Measurements from ENCODE around the gene PPTC7. TPM values are rescaled to one million over a fixed set of nuclear protein-coding genes. Genes with fewer than 3 reads are reported as not detected.

PPTC7 gene
- total and polyA plus RNA-seq, 10 of the 15 experiments (the other 5 are each of a cell fraction or from before 2014, with no cell fraction given), result 4.0 to 69.6 (median 12.3) TPM

DNA sequence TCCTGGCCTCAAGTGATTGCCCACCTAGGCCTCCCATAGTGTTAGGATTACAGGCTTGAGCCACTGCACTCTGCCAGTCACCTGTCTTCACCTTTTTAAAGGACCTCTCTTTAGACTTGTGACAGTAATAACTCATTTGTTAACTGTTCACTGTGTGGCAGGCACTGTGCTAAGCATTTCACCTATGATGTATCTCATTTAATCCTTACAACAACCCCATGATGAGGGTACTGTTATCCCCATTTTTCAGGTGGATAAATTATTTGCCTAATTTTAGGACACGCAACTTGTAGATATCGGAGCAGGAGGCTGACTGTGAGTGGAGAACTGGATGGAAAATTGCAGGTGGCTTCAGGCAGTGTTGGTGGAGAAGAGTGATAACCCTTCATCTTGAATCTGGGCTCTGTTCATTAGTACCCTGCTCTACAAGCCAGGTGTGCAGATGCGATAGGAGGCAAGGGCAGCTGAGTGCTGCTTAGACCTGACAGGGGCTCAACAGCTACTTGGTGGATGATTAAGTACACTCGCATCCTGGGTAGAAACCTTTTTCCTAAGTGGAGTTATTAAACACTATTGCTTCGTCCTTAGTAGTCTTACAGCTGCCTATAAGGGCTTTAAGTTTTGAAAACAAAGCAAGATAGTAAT lies 33.5 kb upstream of the PPTC7 start:
- RAD21 ChIA-PET (ENCODE audit: unreplicated experiment), result interaction anchor here (1.0 to 4.6 kb wide), 6 partner anchors 17 to 51 kb away, joined by 3 to 23 read pairs (median 5); no protein-coding TSS in a partner anchor
- no peak for ATAC-seq
- 85% methylated on average over 5 of the region's 5 CpGs for WGBS (ENCODE audit: insufficient coverage, insufficient replicate concordance, low lambda C conversion rate, missing lambda C conversion rate)
- FAIRE-seq, result no peak
- H3K9me3 ChIP-seq (replicated peaks; ENCODE audit: control insufficient read depth, insufficient read depth, low read length), result no peaks in the 10 kb centered on the region
- no peak overlapping the region for H2AFZ ChIP-seq (ENCODE audit: control insufficient read depth, low read depth, low read length)
- BruUV-seq (replicated peaks), result no TSS peak
- intact Hi-C loops (cut with micrococcal nuclease; ENCODE audit: unreplicated experiment), result no loop called here
- no peaks in the 10 kb centered on the region for H3K36me3 ChIP-seq (ENCODE audit: control insufficient read depth in 2 of 2, insufficient read depth in 2 of 2, low read length in 1 of 2)
- no peak overlapping the region for H3K4me2 ChIP-seq (ENCODE audit: control insufficient read depth, insufficient read depth)
- no peak for DNase-seq (ENCODE audit: low read depth, low spot score)
- no peaks in the 10 kb centered on the region for H3K27me3 ChIP-seq (replicated peaks in 1 of 2; ENCODE audit: control insufficient read depth in 2 of 2, insufficient read depth in 2 of 2, low read length in 1 of 2)
- CTCF ChIA-PET, result interaction anchor here (0.7 to 5.4 kb wide), 9 partner anchors 11 to 212 kb away, joined by 3 to 21 read pairs (median 4); partner anchors contain the start of gene ARPC3
- H3K4me1 ChIP-seq (ENCODE audit: control insufficient read depth, insufficient read depth, low read length), result peaks cover 26% of the 10 kb centered on the region
- no peak overlapping the region for H3K4me3 ChIP-seq
- SMC1A ChIA-PET (ENCODE audit: uncharacterized antibody, unreplicated experiment), result interaction anchor here (0.6 to 11.6 kb wide), 13 partner anchors 11 to 214 kb away, joined by 3 to 103 read pairs (median 4); no protein-coding TSS in a partner anchor
- H3K27ac ChIP-seq (ENCODE audit: control insufficient read depth, insufficient read depth), result no peak overlapping the region
- no peak overlapping the region for H3K9ac ChIP-seq (ENCODE audit: control insufficient read depth, insufficient read depth, low read length)
- TF ChIP-seq CHD1 (IDR thresholded peaks at IDR 0.05; ENCODE audit: low read depth, low read length), result no peak
- TF ChIP-seq JUND (IDR thresholded peaks at IDR 0.05; ENCODE audit: low read depth, low read length), result no peak
- TF ChIP-seq NR2F1 (conservative IDR thresholded peaks at IDR 0.05), result no peak
- TF ChIP-seq PAX8 (IDR thresholded peaks at IDR 0.05), result no peak
- no peak for TF ChIP-seq MTA3 (IDR thresholded peaks at IDR 0.05; ENCODE audit: borderline replicate concordance, low read length)
- TF ChIP-seq, protein P1, sequence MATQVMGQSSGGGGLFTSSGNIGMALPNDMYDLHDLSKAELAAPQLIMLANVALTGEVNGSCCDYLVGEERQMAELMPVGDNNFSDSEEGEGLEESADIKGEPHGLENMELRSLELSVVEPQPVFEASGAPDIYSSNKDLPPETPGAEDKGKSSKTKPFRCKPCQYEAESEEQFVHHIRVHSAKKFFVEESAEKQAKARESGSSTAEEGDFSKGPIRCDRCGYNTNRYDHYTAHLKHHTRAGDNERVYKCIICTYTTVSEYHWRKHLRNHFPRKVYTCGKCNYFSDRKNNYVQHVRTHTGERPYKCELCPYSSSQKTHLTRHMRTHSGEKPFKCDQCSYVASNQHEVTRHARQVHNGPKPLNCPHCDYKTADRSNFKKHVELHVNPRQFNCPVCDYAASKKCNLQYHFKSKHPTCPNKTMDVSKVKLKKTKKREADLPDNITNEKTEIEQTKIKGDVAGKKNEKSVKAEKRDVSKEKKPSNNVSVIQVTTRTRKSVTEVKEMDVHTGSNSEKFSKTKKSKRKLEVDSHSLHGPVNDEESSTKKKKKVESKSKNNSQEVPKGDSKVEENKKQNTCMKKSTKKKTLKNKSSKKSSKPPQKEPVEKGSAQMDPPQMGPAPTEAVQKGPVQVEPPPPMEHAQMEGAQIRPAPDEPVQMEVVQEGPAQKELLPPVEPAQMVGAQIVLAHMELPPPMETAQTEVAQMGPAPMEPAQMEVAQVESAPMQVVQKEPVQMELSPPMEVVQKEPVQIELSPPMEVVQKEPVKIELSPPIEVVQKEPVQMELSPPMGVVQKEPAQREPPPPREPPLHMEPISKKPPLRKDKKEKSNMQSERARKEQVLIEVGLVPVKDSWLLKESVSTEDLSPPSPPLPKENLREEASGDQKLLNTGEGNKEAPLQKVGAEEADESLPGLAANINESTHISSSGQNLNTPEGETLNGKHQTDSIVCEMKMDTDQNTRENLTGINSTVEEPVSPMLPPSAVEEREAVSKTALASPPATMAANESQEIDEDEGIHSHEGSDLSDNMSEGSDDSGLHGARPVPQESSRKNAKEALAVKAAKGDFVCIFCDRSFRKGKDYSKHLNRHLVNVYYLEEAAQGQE (IDR thresholded peaks at IDR 0.05; ENCODE audit: low read depth, low read length), result no peak
- TF ChIP-seq NBN (IDR thresholded peaks at IDR 0.05), result no peak
- no peak for TF ChIP-seq POLR2AphosphoS5 (IDR thresholded peaks at IDR 0.05; ENCODE audit: low read length)
- TF ChIP-seq, protein P2, sequence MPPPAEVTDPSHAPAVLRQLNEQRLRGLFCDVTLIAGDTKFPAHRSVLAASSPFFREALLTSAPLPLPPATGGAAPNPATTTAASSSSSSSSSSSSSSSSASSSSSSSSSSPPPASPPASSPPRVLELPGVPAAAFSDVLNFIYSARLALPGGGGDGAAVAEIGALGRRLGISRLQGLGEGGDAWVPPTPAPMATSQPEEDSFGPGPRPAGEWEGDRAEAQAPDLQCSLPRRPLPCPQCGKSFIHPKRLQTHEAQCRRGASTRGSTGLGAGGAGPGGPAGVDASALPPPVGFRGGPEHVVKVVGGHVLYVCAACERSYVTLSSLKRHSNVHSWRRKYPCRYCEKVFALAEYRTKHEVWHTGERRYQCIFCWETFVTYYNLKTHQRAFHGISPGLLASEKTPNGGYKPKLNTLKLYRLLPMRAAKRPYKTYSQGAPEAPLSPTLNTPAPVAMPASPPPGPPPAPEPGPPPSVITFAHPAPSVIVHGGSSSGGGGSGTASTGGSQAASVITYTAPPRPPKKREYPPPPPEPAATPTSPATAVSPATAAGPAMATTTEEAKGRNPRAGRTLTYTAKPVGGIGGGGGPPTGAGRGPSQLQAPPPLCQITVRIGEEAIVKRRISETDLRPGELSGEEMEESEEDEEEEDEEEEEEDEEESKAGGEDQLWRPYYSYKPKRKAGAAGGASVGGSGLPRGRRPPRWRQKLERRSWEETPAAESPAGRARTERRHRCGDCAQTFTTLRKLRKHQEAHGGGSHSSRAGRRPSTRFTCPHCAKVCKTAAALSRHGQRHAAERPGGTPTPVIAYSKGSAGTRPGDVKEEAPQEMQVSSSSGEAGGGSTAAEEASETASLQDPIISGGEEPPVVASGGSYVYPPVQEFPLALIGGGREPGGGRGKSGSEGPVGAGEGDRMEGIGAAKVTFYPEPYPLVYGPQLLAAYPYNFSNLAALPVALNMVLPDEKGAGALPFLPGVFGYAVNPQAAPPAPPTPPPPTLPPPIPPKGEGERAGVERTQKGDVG (CRISPR knock-in tag; IDR thresholded peaks at IDR 0.05), result no peak
- TF ChIP-seq, protein P3, sequence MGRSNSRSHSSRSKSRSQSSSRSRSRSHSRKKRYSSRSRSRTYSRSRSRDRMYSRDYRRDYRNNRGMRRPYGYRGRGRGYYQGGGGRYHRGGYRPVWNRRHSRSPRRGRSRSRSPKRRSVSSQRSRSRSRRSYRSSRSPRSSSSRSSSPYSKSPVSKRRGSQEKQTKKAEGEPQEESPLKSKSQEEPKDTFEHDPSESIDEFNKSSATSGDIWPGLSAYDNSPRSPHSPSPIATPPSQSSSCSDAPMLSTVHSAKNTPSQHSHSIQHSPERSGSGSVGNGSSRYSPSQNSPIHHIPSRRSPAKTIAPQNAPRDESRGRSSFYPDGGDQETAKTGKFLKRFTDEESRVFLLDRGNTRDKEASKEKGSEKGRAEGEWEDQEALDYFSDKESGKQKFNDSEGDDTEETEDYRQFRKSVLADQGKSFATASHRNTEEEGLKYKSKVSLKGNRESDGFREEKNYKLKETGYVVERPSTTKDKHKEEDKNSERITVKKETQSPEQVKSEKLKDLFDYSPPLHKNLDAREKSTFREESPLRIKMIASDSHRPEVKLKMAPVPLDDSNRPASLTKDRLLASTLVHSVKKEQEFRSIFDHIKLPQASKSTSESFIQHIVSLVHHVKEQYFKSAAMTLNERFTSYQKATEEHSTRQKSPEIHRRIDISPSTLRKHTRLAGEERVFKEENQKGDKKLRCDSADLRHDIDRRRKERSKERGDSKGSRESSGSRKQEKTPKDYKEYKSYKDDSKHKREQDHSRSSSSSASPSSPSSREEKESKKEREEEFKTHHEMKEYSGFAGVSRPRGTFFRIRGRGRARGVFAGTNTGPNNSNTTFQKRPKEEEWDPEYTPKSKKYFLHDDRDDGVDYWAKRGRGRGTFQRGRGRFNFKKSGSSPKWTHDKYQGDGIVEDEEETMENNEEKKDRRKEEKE (IDR thresholded peaks at IDR 0.05), result no peak
- no peak for TF ChIP-seq NFYB (IDR thresholded peaks at IDR 0.05; ENCODE audit: insufficient read depth, low read depth, low read length)
- TF ChIP-seq SUZ12 (IDR thresholded peaks at IDR 0.05; ENCODE audit: unreplicated experiment), result no peak
- no peak for TF ChIP-seq SRF (IDR thresholded peaks at IDR 0.05; ENCODE audit: low read depth in 2 of 2, low read length in 2 of 2)
- POLR2A ChIA-PET, result interaction anchor here (0.5 to 3.3 kb wide), 9 partner anchors 9 to 79 kb away, joined by 3 to 22 read pairs (median 5); no protein-coding TSS in a partner anchor
- H3K79me2 ChIP-seq (ENCODE audit: control insufficient read depth, insufficient read depth, low read length), result no peaks in the 10 kb centered on the region
- no peaks in the 10 kb centered on the region for H4K20me1 ChIP-seq (ENCODE audit: control insufficient read depth, insufficient read depth)
- in situ Hi-C loops (cut with MboI), result loop anchor here (5.0 kb wide), 2 partner anchors 81 to 211 kb away; no protein-coding TSS in a partner anchor

Data from GM12878 (cell line).